COLO668 (cell line): ENCODE results near the gene IMMP1L.
"Not testable (repeated sequence)": the region's sequence is repeated elsewhere in the genome, so short reads cannot be mapped to it uniquely, and the experiment has no call there.

ENCODE experiments used
- DNase-seq: peaks from one replicate; lab custom pipeline; 2025; ENCODE audit not compliant: unreplicated experiment; lab: John Stamatoyannopoulos, UW

The IMMP1L gene

GRCh38 chr11:31509429-31510345, at the start of gene IMMP1L, which contains the start of gene ELP4:
TSS of gene IMMP1L (minus strand) at chr11:31509622. CDS start at chr11:31463276, 46,346 bp downstream.
TSS of gene ELP4 (plus strand) at chr11:31509767. CDS start at chr11:31509785, 18 bp downstream.
- DNase-seq: peak; percentile 94

GRCh38 chr11:31558001-31558400, 48.6 kb upstream of the IMMP1L start:
- DNase-seq: no peak

- DNase-seq: no peak
These were observed 46.5 kb upstream of the IMMP1L start for GRCh38 chr11:31555938-31556337.

- no peak for DNase-seq
These were observed 33.4 kb upstream of the IMMP1L start for GRCh38 chr11:31542862-31543261.

- DNase-seq: no peak
These were observed 26.1 kb upstream of the IMMP1L start for GRCh38 chr11:31535479-31535878.

GRCh38 chr11:31531293-31531692, 21.9 kb upstream of the IMMP1L start:
- DNase-seq: no peak

GRCh38 chr11:31529701-31530100, 20.3 kb upstream of the IMMP1L start:
- no peak for DNase-seq

GRCh38 chr11:31529189-31529588, 19.8 kb upstream of the IMMP1L start:
- DNase-seq: no peak

GRCh38 chr11:31521497-31522150, 12.2 kb upstream of the IMMP1L start:
- DNase-seq: no peak

GRCh38 chr11:31512117-31512516, 2.7 kb upstream of the IMMP1L start:
- no peak for DNase-seq

GRCh38 chr11:31509051-31509428, 382 bp downstream of the IMMP1L start:
- no peak for DNase-seq

- no peak for DNase-seq
These were observed 8.9 kb downstream of the IMMP1L start for GRCh38 chr11:31500560-31500959.

- no peak for DNase-seq
These were observed 9.7 kb downstream of the IMMP1L start for GRCh38 chr11:31499576-31500178.

GRCh38 chr11:31493762-31494161, 15.7 kb downstream of the IMMP1L start:
- not testable (repeated sequence) for DNase-seq

GRCh38 chr11:31493235-31493634, 16.2 kb downstream of the IMMP1L start:
- DNase-seq: no peak

- no peak for DNase-seq
These were observed 17.0 kb downstream of the IMMP1L start for GRCh38 chr11:31492320-31492913.

GRCh38 chr11:31487848-31488247, 21.6 kb downstream of the IMMP1L start:
- DNase-seq: peak; percentile 5

- no peak for DNase-seq
These were observed 24.9 kb downstream of the IMMP1L start for GRCh38 chr11:31484497-31484896.

- DNase-seq: no peak
These were observed 28.5 kb downstream of the IMMP1L start for GRCh38 chr11:31480930-31481329.

GRCh38 chr11:31479066-31479465, 30.4 kb downstream of the IMMP1L start:
- DNase-seq: no peak

- no peak for DNase-seq
These were observed 31.2 kb downstream of the IMMP1L start for GRCh38 chr11:31478223-31478590.
